ENCODE measurements around the gene GASK1B. TPM values are rescaled to one million over a fixed set of nuclear protein-coding genes. Genes with fewer than 3 reads are reported as not detected.

GASK1B gene
- total RNA-seq, 1 experiment from 2014 or later, result 1.3 TPM

GRCh38 chr4:158134222-158134621 is 38.6 kb downstream of the GASK1B start:
- Histone ChIP-seq H3K9me2 (ENCODE audit: insufficient read depth) (no peaks in the 10 kb centered on the region), H3K79me2 (ENCODE audit: insufficient read depth, low read length) (no peaks in the 10 kb centered on the region), H3K36me3 (ENCODE audit: control insufficient read depth in 1 of 2, insufficient read depth in 2 of 2, low read length in 2 of 2) (no peaks in the 10 kb centered on the region), H3K4me2 (ENCODE audit: low read length) (no peak overlapping the region), H3K27ac (ENCODE audit: low read depth, low read length) (no peak overlapping the region), H3K9ac (ENCODE audit: low read length) (no peak overlapping the region), H4K20me1 (ENCODE audit: insufficient read depth) (no peaks in the 10 kb centered on the region), H2AFZ (ENCODE audit: low read depth, low read length, poor library complexity, severe bottlenecking) (no peak overlapping the region), H3K4me3 (replicated peaks in 1 of 2; ENCODE audit: low read depth in 1 of 2, low read length in 2 of 2) (no peak overlapping the region), H3K9me3 (ENCODE audit: control insufficient read depth in 1 of 2, insufficient read depth in 1 of 2, low read depth in 1 of 2, low read length in 2 of 2) (no peaks in the 10 kb centered on the region), H3K27me3 (ENCODE audit: insufficient read depth, low read length) (no peaks in the 10 kb centered on the region), H3K4me1 (ENCODE audit: control insufficient read depth in 1 of 2, insufficient read depth in 2 of 2, low read length in 2 of 2) (peaks cover 0 to 3% of the 10 kb centered on the region in 2 experiments; a peak in 1 of 4 replicates)
- TF ChIP-seq REST (IDR thresholded peaks at IDR 0.05; ENCODE audit: low read depth), result no peak
- no peak for TF ChIP-seq POLR2A (IDR thresholded peaks at IDR 0.05; ENCODE audit: borderline replicate concordance, extremely low read depth, insufficient read depth, insufficient read length)
- no peak for TF ChIP-seq CBX3 (IDR thresholded peaks at IDR 0.05; ENCODE audit: low read depth)
- TF ChIP-seq EGR1 (IDR thresholded peaks at IDR 0.05; ENCODE audit: low read depth), result no peak
- no peak for TF ChIP-seq EZH2phosphoT487 (IDR thresholded peaks at IDR 0.05; ENCODE audit: borderline replicate concordance)
- TF ChIP-seq FOSL1 (IDR thresholded peaks at IDR 0.05; ENCODE audit: low read depth), result no peak
- TF ChIP-seq SIN3A (IDR thresholded peaks at IDR 0.05; ENCODE audit: low read depth), result no peak
- no peak for TF ChIP-seq ZNF274 (IDR thresholded peaks at IDR 0.05; ENCODE audit: low read depth, low read length)
- no peak for TF ChIP-seq SP1 (IDR thresholded peaks at IDR 0.05; ENCODE audit: low read depth)
- TF ChIP-seq EZH2 (IDR thresholded peaks at IDR 0.05), result no peak
- TF ChIP-seq CTCF (IDR thresholded peaks at IDR 0.05 in 2 of 3, conservative IDR thresholded peaks at IDR 0.05 in 1 of 3; ENCODE audit: borderline replicate concordance in 1 of 3, insufficient read depth in 1 of 3, low read depth in 2 of 3, low read length in 2 of 3), result no peak
- no peak for TF ChIP-seq ZBTB33 (IDR thresholded peaks at IDR 0.05; ENCODE audit: extremely low read depth, insufficient replicate concordance, low read length)
- TF ChIP-seq SRF (IDR thresholded peaks at IDR 0.05; ENCODE audit: low read depth), result no peak
- TF ChIP-seq CEBPB (IDR thresholded peaks at IDR 0.05; ENCODE audit: low read depth), result no peak
- TF ChIP-seq ATF3 (IDR thresholded peaks at IDR 0.05), result no peak
- TF ChIP-seq ZFX (IDR thresholded peaks at IDR 0.05), result no peak
- TF ChIP-seq YY1 (IDR thresholded peaks at IDR 0.05; ENCODE audit: extremely low read depth, insufficient replicate concordance, low read depth, low read length), result no peak
- no peak for TF ChIP-seq RAD21 (IDR thresholded peaks at IDR 0.05; ENCODE audit: low read depth)
- no peak for TF ChIP-seq JUND (IDR thresholded peaks at IDR 0.05)
- no peak for TF ChIP-seq ELF1 (IDR thresholded peaks at IDR 0.05; ENCODE audit: borderline replicate concordance, low read depth)
- ChIA-PET RAD21 (ENCODE audit: low non-redundant PET in 1 of 2, low total read pairs in 2 of 2, uncharacterized antibody in 2 of 2, unreplicated experiment in 2 of 2) (no interaction called here), CTCF (no interaction called here), POLR2A (no interaction called here)
- intact Hi-C loops (cut with micrococcal nuclease), result no loop called here
- ATAC-seq (no peak), DNase-seq (ENCODE audit: low read depth, low spot score) (no peak)
- BruUV-seq (replicated peaks), result no TSS peak

Data from HCT116 (cell line).